BLaER1 treated with 17β-estradiol and CSF1 and Interleukin-3, amounts not matched to agents 10 nM and 100 nM (cell line): ENCODE measurements around the gene DLX1.

Source experiments
- H3K27ac ChIP-seq, 11 experiments: shearing (Covaris generic); formaldehyde crosslinking; 2 replicates each; pipeline ENCODE4 v1.8.1; 2022
- H3K27me3 ChIP-seq, 11 experiments: shearing (Covaris generic); formaldehyde crosslinking; 2 replicates each; pipeline ENCODE4 v1.8.1; 2022
- H3K36me3 ChIP-seq, 11 experiments: shearing (Covaris generic); formaldehyde crosslinking; 2 replicates each; pipeline ENCODE4 v1.8.1; 2022
- H3K4me1 ChIP-seq, 10 experiments: shearing (Covaris generic); formaldehyde crosslinking; 2 replicates each; pipeline ENCODE4 v1.8.1; 2022
- H3K4me2 ChIP-seq, 11 experiments: shearing (Covaris generic); formaldehyde crosslinking; 2 replicates each; pipeline ENCODE4 v1.8.1; 2022
- H3K4me3 ChIP-seq, 10 experiments: shearing (Covaris generic); formaldehyde crosslinking; 2 replicates each; pipeline ENCODE4 v1.8.1; 2022
- H3K9ac ChIP-seq, 11 experiments: shearing (Covaris generic); formaldehyde crosslinking; 2 replicates each; pipeline ENCODE4 v1.8.1; 2022
- H3K9me3 ChIP-seq, 11 experiments: shearing (Covaris generic); formaldehyde crosslinking; replicated peaks in 1 of 11; 2 replicates each; pipeline ENCODE4 v1.8.1; 2022
- H4K20me1 ChIP-seq, 11 experiments: shearing (Covaris generic); formaldehyde crosslinking; 2 replicates each; pipeline ENCODE4 v1.8.1; 2022
- Cebpa-rat ChIP-seq, 11 experiments: shearing (Covaris generic); IDR thresholded peaks; 2 replicates each; pipeline ENCODE4 v1.8.1; 2022

The DLX1 gene

DNA sequence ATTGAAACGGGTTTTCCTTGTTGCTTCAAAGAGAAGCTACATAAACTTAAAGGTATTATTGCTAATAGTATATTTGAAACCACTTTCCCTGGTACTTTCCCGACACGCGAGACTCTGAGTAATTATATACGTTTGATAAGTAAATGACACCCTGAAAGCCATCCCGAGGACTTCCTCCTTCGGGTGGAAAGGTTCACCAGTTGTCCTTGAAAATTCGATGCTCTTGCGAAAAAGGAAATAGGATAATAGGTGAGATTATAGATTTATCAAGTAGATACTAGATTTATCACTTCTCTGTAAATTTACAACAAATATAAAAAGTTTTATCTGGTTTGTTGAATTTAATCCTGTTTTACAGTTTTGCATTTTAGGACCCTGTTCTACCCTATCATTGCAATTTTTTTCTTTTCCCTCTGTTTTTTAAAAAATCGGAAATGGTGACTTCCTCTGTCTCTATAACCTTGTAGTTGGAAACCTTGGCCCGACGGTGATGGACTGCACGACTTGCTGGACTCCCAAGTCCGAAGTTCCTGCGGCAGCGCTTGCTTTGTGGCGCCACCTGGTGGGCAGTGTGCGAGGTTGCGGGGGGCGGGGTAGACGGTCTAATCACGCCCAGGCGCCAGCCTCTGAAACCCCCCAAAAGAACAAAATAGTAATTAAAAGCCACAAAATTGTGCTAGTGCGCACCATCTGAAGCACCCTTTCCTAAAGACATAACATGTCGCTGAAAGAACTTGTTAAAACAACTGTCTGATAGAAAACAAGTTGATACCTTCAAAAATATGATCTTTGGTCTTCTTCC lies 18.4 kb downstream of the DLX1 start:
- Histone ChIP-seq H3K4me1 (peaks cover 46 to 60% (median 53%) of the 10 kb centered on the region in 10 experiments), H3K9ac (no peak overlapping the region), H3K36me3 (no peaks in the 10 kb centered on the region), H4K20me1 (peaks cover 6 to 91% (median 70%) of the 10 kb centered on the region in 11 experiments; a peak in 20 of 22 replicates), H3K27ac (no peak overlapping the region), H3K9me3 (no peaks in the 10 kb centered on the region; a peak in 1 of 22 replicates), H3K27me3 (peaks cover 99 to 100% (median 100%) of the 10 kb centered on the region in 11 experiments), H3K4me2 (peak overlapping the region; percentile 82 to 100 (median 96)), H3K4me3 (peak overlapping the region; percentile 51 to 71 (median 58); a peak in 18 of 20 replicates)
- no peak for TF ChIP-seq Cebpa-rat (IDR thresholded peaks at IDR 0.05)

GRCh38 chr2:172105471-172106107 lies 20.3 kb downstream of the DLX1 start:
- H3K4me1 ChIP-seq, result peaks cover 35 to 41% (median 38%) of the 10 kb centered on the region in 10 experiments
- H3K27me3 ChIP-seq, result peaks cover 98 to 100% (median 100%) of the 10 kb centered on the region in 11 experiments
- H3K27ac ChIP-seq, result no peak overlapping the region
- H3K9me3 ChIP-seq, result no peaks in the 10 kb centered on the region; a peak in 1 of 22 replicates
- H3K4me3 ChIP-seq, result peak overlapping the region in 1 of 10 experiments; percentile 58; a peak in 1 of 20 replicates
- H4K20me1 ChIP-seq, result peaks cover 6 to 72% (median 52%) of the 10 kb centered on the region in 11 experiments; a peak in 20 of 22 replicates
- no peaks in the 10 kb centered on the region for H3K36me3 ChIP-seq
- no peak overlapping the region for H3K9ac ChIP-seq
- no peak for TF ChIP-seq Cebpa-rat (IDR thresholded peaks at IDR 0.05)
- peak overlapping the region in 9 of 11 experiments; percentile 61 to 92 (median 78); a peak in 10 of 22 replicates for H3K4me2 ChIP-seq

- Histone ChIP-seq H4K20me1 (peaks cover 5 to 65% (median 45%) of the 10 kb centered on the region in 11 experiments; a peak in 20 of 22 replicates), H3K9ac (no peak overlapping the region), H3K27ac (no peak overlapping the region), H3K4me1 (peaks cover 28 to 33% (median 31%) of the 10 kb centered on the region in 10 experiments), H3K27me3 (peaks cover 91 to 99% (median 97%) of the 10 kb centered on the region in 11 experiments), H3K9me3 (no peaks in the 10 kb centered on the region; a peak in 1 of 22 replicates), H3K36me3 (no peaks in the 10 kb centered on the region), H3K4me3 (peak overlapping the region in 9 of 10 experiments; percentile 19 to 58 (median 44); a peak in 18 of 20 replicates), H3K4me2 (peak overlapping the region; percentile 32 to 92 (median 72); a peak in 21 of 22 replicates)
- no peak for TF ChIP-seq Cebpa-rat (IDR thresholded peaks at IDR 0.05)
Measured at GRCh38 chr2:172106108-172106961, 21.0 kb downstream of the DLX1 start.

GRCh38 chr2:172107690-172108586 lies 22.6 kb downstream of the DLX1 start:
- Histone ChIP-seq H3K4me1 (peaks cover 14 to 20% (median 18%) of the 10 kb centered on the region in 10 experiments; a peak in 18 of 20 replicates), H4K20me1 (peaks cover 0 to 52% (median 32%) of the 10 kb centered on the region in 11 experiments; a peak in 17 of 22 replicates), H3K36me3 (no peaks in the 10 kb centered on the region), H3K4me2 (no peak overlapping the region), H3K4me3 (no peak overlapping the region), H3K27ac (no peak overlapping the region), H3K27me3 (peaks cover 76 to 90% (median 85%) of the 10 kb centered on the region in 11 experiments), H3K9me3 (no peaks in the 10 kb centered on the region; a peak in 1 of 22 replicates), H3K9ac (no peak overlapping the region)
- TF ChIP-seq Cebpa-rat (IDR thresholded peaks at IDR 0.05), result no peak

GRCh38 chr2:172108587-172108930 lies 23.3 kb downstream of the DLX1 start:
- H3K4me2 ChIP-seq, result no peak overlapping the region
- H3K27me3 ChIP-seq, result peaks cover 70 to 84% (median 78%) of the 10 kb centered on the region in 11 experiments
- peaks cover 0 to 45% (median 32%) of the 10 kb centered on the region in 11 experiments; a peak in 17 of 22 replicates for H4K20me1 ChIP-seq

DNA sequence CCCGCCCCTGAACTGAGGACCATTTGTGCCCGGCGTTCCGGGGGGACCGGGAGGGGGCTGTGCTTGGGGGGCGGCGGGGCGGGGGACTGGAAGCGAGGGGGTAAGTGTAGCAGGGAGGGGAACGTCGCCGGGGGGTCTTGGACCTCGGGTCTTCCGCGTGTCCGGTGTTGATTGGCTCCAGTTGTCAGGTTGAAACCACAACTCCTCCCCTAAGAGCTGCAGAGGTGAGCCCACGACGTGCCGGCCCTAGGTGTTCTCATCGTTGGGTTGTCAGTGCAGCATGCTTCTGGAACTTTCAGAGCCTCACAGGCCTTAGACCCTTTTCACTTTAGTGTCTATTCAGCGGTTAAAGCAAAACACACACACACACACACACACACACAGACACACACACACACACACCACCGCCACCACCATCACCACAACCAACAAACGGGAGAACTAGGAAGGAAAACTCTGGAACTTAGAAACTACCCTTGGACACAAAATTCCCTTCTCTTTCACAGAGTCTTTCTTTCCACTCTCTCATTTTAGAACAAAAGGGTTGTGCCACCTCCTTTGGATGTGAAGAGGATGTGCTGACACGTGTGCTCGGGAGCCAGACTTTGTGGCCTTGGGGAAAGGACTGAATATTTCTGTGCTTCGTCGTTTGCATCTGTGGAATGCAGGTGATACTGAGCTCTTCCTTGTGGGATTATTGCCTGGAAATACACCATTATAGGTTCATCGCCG lies 24.1 kb downstream of the DLX1 start:
- Histone ChIP-seq H3K4me1 (peaks cover 7 to 12% (median 9%) of the 10 kb centered on the region in 10 experiments; a peak in 13 of 20 replicates), H3K4me3 (no peak overlapping the region), H4K20me1 (peaks cover 0 to 44% (median 31%) of the 10 kb centered on the region in 11 experiments; a peak in 17 of 22 replicates), H3K9ac (no peak overlapping the region), H3K27ac (no peak overlapping the region), H3K9me3 (no peaks in the 10 kb centered on the region; a peak in 1 of 22 replicates), H3K27me3 (peaks cover 61 to 75% (median 70%) of the 10 kb centered on the region in 11 experiments), H3K36me3 (no peaks in the 10 kb centered on the region), H3K4me2 (no peak overlapping the region)
- TF ChIP-seq Cebpa-rat (IDR thresholded peaks at IDR 0.05), result no peak

More at GRCh38 chr2:172108587-172108930, 23.3 kb downstream of the DLX1 start:
- Histone ChIP-seq H3K9ac (no peak overlapping the region), H3K9me3 (no peaks in the 10 kb centered on the region; a peak in 1 of 22 replicates), H3K27ac (no peak overlapping the region), H3K4me3 (no peak overlapping the region), H3K4me1 (peaks cover 9 to 14% (median 11%) of the 10 kb centered on the region in 10 experiments; a peak in 16 of 20 replicates), H3K36me3 (no peaks in the 10 kb centered on the region)
- TF ChIP-seq Cebpa-rat (IDR thresholded peaks at IDR 0.05), result no peak
